Peyer's patch (tissue), 4 donors: Measurements from ENCODE around the gene PAXIP1.

ENCODE experiments used
- POLR2A ChIP-seq, 2 donors: fragments of 450-650 bp; IDR thresholded peaks; one replicate each; pipeline ENCODE4 v1.5.1; 2017; ENCODE audit warnings: antibody characterized with exemption in 2 of 2, mild to moderate bottlenecking in 2 of 2, moderate library complexity in 2 of 2
- TF ChIP-seq, protein P1 (sequence below), 6 experiments: fragments of 450-650 bp in 4 of 6; fragments of 200-600 bp in 2 of 6; sonication (generic) in 1 of 6; IDR thresholded peaks; one replicate each; pipeline ENCODE4 v1.5.1; 2017 to 2019; ENCODE audit warnings: antibody characterized with exemption in 6 of 6, mild to moderate bottlenecking in 3 of 6, moderate library complexity in 1 of 6

DNA sequence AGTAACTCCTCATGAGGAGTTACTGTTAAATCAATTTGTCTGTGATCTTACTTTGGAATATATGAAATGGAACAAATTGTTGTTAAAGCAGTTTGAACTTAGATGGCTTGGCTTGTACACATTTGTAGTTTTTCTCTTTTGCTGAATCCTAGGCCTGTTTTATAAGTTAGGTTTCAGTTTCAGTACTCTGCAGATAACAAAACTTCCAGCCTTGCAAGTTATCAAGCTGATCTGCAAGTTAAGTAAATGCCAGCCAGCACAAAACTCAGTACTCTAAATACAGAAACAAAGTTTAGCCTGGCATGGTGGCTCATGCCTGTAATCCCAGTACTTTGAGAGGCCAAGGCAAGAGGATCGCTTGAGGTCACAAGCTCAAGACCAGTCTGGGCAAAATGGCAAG lies 25.0 kb upstream of the PAXIP1 start:
- TF ChIP-seq, protein P1, sequence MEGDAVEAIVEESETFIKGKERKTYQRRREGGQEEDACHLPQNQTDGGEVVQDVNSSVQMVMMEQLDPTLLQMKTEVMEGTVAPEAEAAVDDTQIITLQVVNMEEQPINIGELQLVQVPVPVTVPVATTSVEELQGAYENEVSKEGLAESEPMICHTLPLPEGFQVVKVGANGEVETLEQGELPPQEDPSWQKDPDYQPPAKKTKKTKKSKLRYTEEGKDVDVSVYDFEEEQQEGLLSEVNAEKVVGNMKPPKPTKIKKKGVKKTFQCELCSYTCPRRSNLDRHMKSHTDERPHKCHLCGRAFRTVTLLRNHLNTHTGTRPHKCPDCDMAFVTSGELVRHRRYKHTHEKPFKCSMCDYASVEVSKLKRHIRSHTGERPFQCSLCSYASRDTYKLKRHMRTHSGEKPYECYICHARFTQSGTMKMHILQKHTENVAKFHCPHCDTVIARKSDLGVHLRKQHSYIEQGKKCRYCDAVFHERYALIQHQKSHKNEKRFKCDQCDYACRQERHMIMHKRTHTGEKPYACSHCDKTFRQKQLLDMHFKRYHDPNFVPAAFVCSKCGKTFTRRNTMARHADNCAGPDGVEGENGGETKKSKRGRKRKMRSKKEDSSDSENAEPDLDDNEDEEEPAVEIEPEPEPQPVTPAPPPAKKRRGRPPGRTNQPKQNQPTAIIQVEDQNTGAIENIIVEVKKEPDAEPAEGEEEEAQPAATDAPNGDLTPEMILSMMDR (IDR thresholded peaks at IDR 0.05): no peak
- TF ChIP-seq POLR2A (IDR thresholded peaks at IDR 0.05): no peak
